Vagina (tissue), 2 donors: ENCODE measurements around the gene SPECC1L.

Source experiments
- POLR2A ChIP-seq, 2 donors: fragments of 450-650 bp; IDR thresholded peaks; one replicate each; pipeline ENCODE4 v1.6.1; 2017; ENCODE audit warnings: antibody characterized with exemption in 2 of 2, mild to moderate bottlenecking in 2 of 2, moderate library complexity in 2 of 2
- TF ChIP-seq, protein P1 (sequence below), 3 experiments: fragments of 450-650 bp in 2 of 3; fragments of 200-600 bp in 1 of 3; sonication (generic) in 1 of 3; IDR thresholded peaks; one replicate each; pipeline ENCODE4 v1.5.1; 2017 to 2019; ENCODE audit warnings: antibody characterized with exemption in 3 of 3, mild to moderate bottlenecking in 2 of 3, moderate library complexity in 2 of 3

DNA sequence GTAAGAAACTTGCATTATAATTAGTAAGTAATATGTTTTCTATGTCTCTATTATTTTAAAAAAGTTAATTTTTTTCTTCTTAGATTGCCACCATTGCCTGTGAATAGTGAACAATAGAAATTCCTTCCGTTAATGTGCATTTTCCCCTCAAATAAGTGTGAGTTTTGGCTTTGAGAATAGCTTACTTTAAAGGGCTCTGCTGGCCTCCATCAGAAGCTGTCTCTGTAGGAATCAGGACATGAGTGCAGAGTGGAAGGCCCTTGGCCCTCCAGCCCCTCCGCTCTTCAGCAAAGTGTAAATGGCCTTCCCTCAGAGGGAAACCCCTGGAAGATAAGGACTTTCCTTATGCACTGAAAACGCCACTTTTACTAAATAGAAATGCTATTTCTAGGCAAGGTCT, 132.7 kb downstream of the SPECC1L start:
- TF ChIP-seq, protein P1, sequence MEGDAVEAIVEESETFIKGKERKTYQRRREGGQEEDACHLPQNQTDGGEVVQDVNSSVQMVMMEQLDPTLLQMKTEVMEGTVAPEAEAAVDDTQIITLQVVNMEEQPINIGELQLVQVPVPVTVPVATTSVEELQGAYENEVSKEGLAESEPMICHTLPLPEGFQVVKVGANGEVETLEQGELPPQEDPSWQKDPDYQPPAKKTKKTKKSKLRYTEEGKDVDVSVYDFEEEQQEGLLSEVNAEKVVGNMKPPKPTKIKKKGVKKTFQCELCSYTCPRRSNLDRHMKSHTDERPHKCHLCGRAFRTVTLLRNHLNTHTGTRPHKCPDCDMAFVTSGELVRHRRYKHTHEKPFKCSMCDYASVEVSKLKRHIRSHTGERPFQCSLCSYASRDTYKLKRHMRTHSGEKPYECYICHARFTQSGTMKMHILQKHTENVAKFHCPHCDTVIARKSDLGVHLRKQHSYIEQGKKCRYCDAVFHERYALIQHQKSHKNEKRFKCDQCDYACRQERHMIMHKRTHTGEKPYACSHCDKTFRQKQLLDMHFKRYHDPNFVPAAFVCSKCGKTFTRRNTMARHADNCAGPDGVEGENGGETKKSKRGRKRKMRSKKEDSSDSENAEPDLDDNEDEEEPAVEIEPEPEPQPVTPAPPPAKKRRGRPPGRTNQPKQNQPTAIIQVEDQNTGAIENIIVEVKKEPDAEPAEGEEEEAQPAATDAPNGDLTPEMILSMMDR (IDR thresholded peaks at IDR 0.05): no peak
- TF ChIP-seq POLR2A (IDR thresholded peaks at IDR 0.05): no peak
